Muscle of leg (tissue), 16 donors: ENCODE measurements around the gene MTG1. TPM values are rescaled to one million over a fixed set of nuclear protein-coding genes. Genes with fewer than 3 reads are reported as not detected.

ENCODE experiments used
- DNase-seq: peaks from one replicate; pipeline ENCODE4 v3.0.0; 2013
- H3K27ac ChIP-seq: one replicate; pipeline ENCODE4 v1.5.1; 2013; ENCODE audit warnings: mild to moderate bottlenecking, low read length, control low read depth
- H3K27me3 ChIP-seq: one replicate; pipeline ENCODE4 v1.6.1; 2013; ENCODE audit warnings: low read length; ENCODE audit not compliant: control insufficient read depth, insufficient read depth
- H3K36me3 ChIP-seq: one replicate; pipeline ENCODE4 v1.6.1; 2013; ENCODE audit warnings: low read length; ENCODE audit not compliant: control insufficient read depth, insufficient read depth
- H3K4me1 ChIP-seq: one replicate; pipeline ENCODE4 v1.6.1; 2013; ENCODE audit warnings: low read length; ENCODE audit not compliant: control insufficient read depth, insufficient read depth
- H3K4me3 ChIP-seq: one replicate; pipeline ENCODE4 v1.5.1; 2013; ENCODE audit warnings: low read length, control low read depth
- H3K9me3 ChIP-seq: replicated peaks from 2 replicates; pipeline ENCODE4 v1.6.1; 2013; ENCODE audit warnings: low read depth, low read length; ENCODE audit not compliant: control insufficient read depth
- WGBS: methylation state at CpG from one replicate; pipeline ENCODE4 v1.1.5; 2013; ENCODE audit warnings: missing lambda C conversion rate; ENCODE audit not compliant: insufficient coverage; 5-methylcytosine and 5-hydroxymethylcytosine counted together
- long read RNA-seq, 11 donors: transcript quantifications; one replicate each; lab custom pipeline, GENCODE V29; 2026
- polyA plus RNA-seq, 8 donors: library from polyadenylated mRNA; unstranded; fragments of 120-200 nt; gene quantifications; one replicate each; pipeline versions ENCODE4 v1.2.1 to v1.2.3, GENCODE V29; 2013; ENCODE audit warnings: inconsistent platforms in 1 of 8, low replicate concordance in 1 of 8; ENCODE audit not compliant: insufficient read length in 8 of 8, insufficient read depth in 1 of 8
- total RNA-seq: library from RNA; stranded (reverse); fragments of 120-200 nt; gene quantifications from one replicate; pipeline ENCODE4 v1.2.4, GENCODE V29; 2013

Gene MTG1
- 22.7 TPM for total RNA-seq
- polyA plus RNA-seq: 10 to 100 TPM; 34.0 to 52.3 (median 41.1) TPM
- long read RNA-seq, donor 1, transcript MTG1-201 (11 exons, 1,560 nt): major isoform, 5 of 6 reads
- long read RNA-seq, donor 1, partial matches to known transcripts: 0 of 6 reads
- long read RNA-seq, donor 1, other reads (novel, unspliced or antisense): 0 of 6 reads
- long read RNA-seq, donor 2, partial matches to known transcripts: 0 of 1 reads
- long read RNA-seq, donor 2, other reads (novel, unspliced or antisense): 0 of 1 reads
- long read RNA-seq, donor 3, transcript MTG1-208 (6 exons, 693 nt): minor isoform, 5 of 34 reads
- long read RNA-seq, donor 3, transcript MTG1-201 (11 exons, 1,560 nt): major isoform, 7 of 34 reads
- long read RNA-seq, donor 3, partial matches to known transcripts: 21 of 34 reads
- long read RNA-seq, donor 3, other reads (novel, unspliced or antisense): 0 of 34 reads
- long read RNA-seq, donor 4, transcript MTG1-201 (11 exons, 1,560 nt): major isoform, 10 of 13 reads
- long read RNA-seq, donor 4, partial matches to known transcripts: 0 of 13 reads
- long read RNA-seq, donor 4, other reads (novel, unspliced or antisense): 0 of 13 reads
- long read RNA-seq, donor 5, transcript MTG1-201 (11 exons, 1,560 nt): major isoform, 27 of 37 reads
- long read RNA-seq, donor 5, partial matches to known transcripts: 6 of 37 reads
- long read RNA-seq, donor 5, other reads (novel, unspliced or antisense): 0 of 37 reads
- long read RNA-seq, donor 6, transcript MTG1-201 (11 exons, 1,560 nt): minor isoform, 8 of 18 reads
- long read RNA-seq, donor 6, transcript MTG1-208 (6 exons, 693 nt): major isoform, 9 of 18 reads
- long read RNA-seq, donor 6, partial matches to known transcripts: 0 of 18 reads
- long read RNA-seq, donor 6, other reads (novel, unspliced or antisense): 0 of 18 reads
- long read RNA-seq, donor 7, transcript MTG1-201 (11 exons, 1,560 nt): major isoform, 11 of 28 reads
- long read RNA-seq, donor 7, partial matches to known transcripts: 11 of 28 reads
- long read RNA-seq, donor 7, other reads (novel, unspliced or antisense): 0 of 28 reads
- long read RNA-seq, donor 8, transcript MTG1-208 (6 exons, 693 nt): major isoform, 5 of 6 reads
- long read RNA-seq, donor 8, partial matches to known transcripts: 0 of 6 reads
- long read RNA-seq, donor 8, other reads (novel, unspliced or antisense): 0 of 6 reads
- long read RNA-seq, donor 9, transcript MTG1-201 (11 exons, 1,560 nt): major isoform, 7 of 9 reads
- long read RNA-seq, donor 9, partial matches to known transcripts: 0 of 9 reads
- long read RNA-seq, donor 9, other reads (novel, unspliced or antisense): 0 of 9 reads
- long read RNA-seq, donor 10, transcript MTG1-201 (11 exons, 1,560 nt): major isoform, 12 of 15 reads
- long read RNA-seq, donor 10, partial matches to known transcripts: 0 of 15 reads
- long read RNA-seq, donor 10, other reads (novel, unspliced or antisense): 0 of 15 reads
- long read RNA-seq, donor 11, transcript MTG1-201 (11 exons, 1,560 nt): major isoform, 6 of 8 reads
- long read RNA-seq, donor 11, partial matches to known transcripts: 0 of 8 reads
- long read RNA-seq, donor 11, other reads (novel, unspliced or antisense): 0 of 8 reads

- DNase-seq: peak; percentile 97
- Histone ChIP-seq H3K4me3 (peak within 1 kb of the TSS; percentile 89), H3K27me3 (no peaks in the 10 kb centered on the region), H3K27ac (peak within 1 kb of the TSS; percentile 67), H3K9me3 (no peaks in the 10 kb centered on the region), H3K36me3 (peaks cover 41% of the 10 kb centered on the region), H3K4me1 (peaks cover 8% of the 10 kb centered on the region)
- WGBS: under 1% methylated on average over 66 of the region's 69 CpGs
Observed at GRCh38 chr10:133394064-133394663, at the start of gene MTG1. MTG1 (plus strand) TSS chr10:133394157; CDS start chr10:133394221, 64 bp downstream.

GRCh38 chr10:133344236-133344635, 49.7 kb upstream of the MTG1 start:
- no peak for DNase-seq
- Histone ChIP-seq H3K36me3 (no peaks in the 10 kb centered on the region), H3K4me1 (no peaks in the 10 kb centered on the region), H3K27ac (no peak overlapping the region), H3K9me3 (no peaks in the 10 kb centered on the region), H3K4me3 (no peak overlapping the region), H3K27me3 (peaks cover 40% of the 10 kb centered on the region)
- WGBS: 64% methylated on average over 5 of the region's 5 CpGs

- no peak for DNase-seq
- H3K4me1 ChIP-seq: no peaks in the 10 kb centered on the region
- H3K36me3 ChIP-seq: no peaks in the 10 kb centered on the region
- 53% methylated on average over 11 of the region's 11 CpGs for WGBS
- H3K27ac ChIP-seq: no peak overlapping the region
- no peak overlapping the region for H3K4me3 ChIP-seq
- H3K9me3 ChIP-seq: no peaks in the 10 kb centered on the region
- H3K27me3 ChIP-seq: peaks cover 40% of the 10 kb centered on the region
Observed at GRCh38 chr10:133346413-133346812, 47.5 kb upstream of the MTG1 start.

- Histone ChIP-seq H3K4me1 (no peaks in the 10 kb centered on the region), H3K4me3 (no peak overlapping the region), H3K27me3 (peaks cover 34% of the 10 kb centered on the region), H3K36me3 (no peaks in the 10 kb centered on the region), H3K9me3 (no peaks in the 10 kb centered on the region), H3K27ac (no peak overlapping the region)
- 41% methylated on average over 11 of the region's 16 CpGs for WGBS
- DNase-seq: no peak
Observed at GRCh38 chr10:133347710-133348517, 46.0 kb upstream of the MTG1 start.

GRCh38 chr10:133349160-133349568, 44.8 kb upstream of the MTG1 start:
- H3K4me1 ChIP-seq: no peaks in the 10 kb centered on the region
- H3K4me3 ChIP-seq: no peak overlapping the region
- no peaks in the 10 kb centered on the region for H3K36me3 ChIP-seq
- H3K9me3 ChIP-seq: no peaks in the 10 kb centered on the region
- no peak overlapping the region for H3K27ac ChIP-seq
- DNase-seq: no peak
- H3K27me3 ChIP-seq: peaks cover 29% of the 10 kb centered on the region
- WGBS: 79% methylated on average over 8 of the region's 8 CpGs

GRCh38 chr10:133349577-133350011, 44.4 kb upstream of the MTG1 start:
- Histone ChIP-seq H3K4me1 (no peaks in the 10 kb centered on the region), H3K27ac (no peak overlapping the region), H3K27me3 (peaks cover 25% of the 10 kb centered on the region), H3K36me3 (no peaks in the 10 kb centered on the region), H3K9me3 (no peaks in the 10 kb centered on the region), H3K4me3 (no peak overlapping the region)
- DNase-seq: no peak
- 64% methylated on average over 4 of the region's 9 CpGs for WGBS

- no peaks in the 10 kb centered on the region for H3K36me3 ChIP-seq
- H3K27me3 ChIP-seq: peaks cover 18% of the 10 kb centered on the region
- H3K4me3 ChIP-seq: no peak overlapping the region
- no peaks in the 10 kb centered on the region for H3K9me3 ChIP-seq
- H3K4me1 ChIP-seq: no peaks in the 10 kb centered on the region
- DNase-seq: no peak
- no peak overlapping the region for H3K27ac ChIP-seq
- 71% methylated on average over 12 of the region's 12 CpGs for WGBS
Observed at GRCh38 chr10:133350283-133350949, 43.5 kb upstream of the MTG1 start.

- WGBS: 27% methylated on average over 12 of the region's 13 CpGs
- no peak overlapping the region for H3K27ac ChIP-seq
- no peak for DNase-seq
- H3K27me3 ChIP-seq: peaks cover 16% of the 10 kb centered on the region
- peaks cover 2% of the 10 kb centered on the region for H3K4me1 ChIP-seq
- no peak overlapping the region for H3K4me3 ChIP-seq
- no peaks in the 10 kb centered on the region for H3K36me3 ChIP-seq
- no peaks in the 10 kb centered on the region for H3K9me3 ChIP-seq
Observed at GRCh38 chr10:133350950-133351329, 43.0 kb upstream of the MTG1 start.
